ENCODE results near the gene E2F4. TPM values are rescaled to one million over a fixed set of nuclear protein-coding genes. Genes with fewer than 3 reads are reported as not detected.

E2F4 gene
- total and polyA plus RNA-seq, 10 donors: 40.8 to 134 (median 68.7) TPM

- WGBS, 5 donors: 77 to 88% (median 78%) methylated on average over 17 of the region's 17 CpGs
- peaks cover 7 to 99% (median 85%) of the 10 kb centered on the region in 6 donors for H3K36me3 ChIP-seq
Observed at GRCh38 chr16:67235816-67236562, 44.0 kb downstream of the E2F4 start.

GRCh38 chr16:67236563-67237395 lies 44.8 kb downstream of the E2F4 start:
- H3K9me3 ChIP-seq: no peaks in the 10 kb centered on the region
- peaks cover 3 to 99% (median 77%) of the 10 kb centered on the region in 6 donors for H3K36me3 ChIP-seq
- TF ChIP-seq POLR2A (IDR thresholded peaks at IDR 0.05) (no peak), POLR2AphosphoS5 (IDR thresholded peaks at IDR 0.05) (peak in 2 of 3 donors; percentile 54 to 72)
- WGBS, 5 donors: 83 to 91% (median 88%) methylated on average over 39 to 50 of the region's 50 CpGs
- intact Hi-C loops (cut with DNase I; ENCODE audit: low total_unique reads): no loop called here
- H3K4me3 ChIP-seq: no peak overlapping the region
- DNase-seq: peak; percentile 86
- H3K27ac ChIP-seq: peak overlapping the region in 5 of 8 donors; percentile 33 to 95 (median 52)
- H3K4me1 ChIP-seq: peaks cover 14 to 60% (median 36%) of the 10 kb centered on the region in 6 donors
- H3K27me3 ChIP-seq (replicated peaks in 1 of 7): no peaks in the 10 kb centered on the region

More at GRCh38 chr16:67235816-67236562, 44.0 kb downstream of the E2F4 start:
- peak; percentile 62 for DNase-seq
- Histone ChIP-seq H3K27ac (peak overlapping the region in 4 of 8 donors; percentile 43 to 95 (median 56)), H3K27me3 (replicated peaks in 1 of 7) (no peaks in the 10 kb centered on the region), H3K9me3 (no peaks in the 10 kb centered on the region), H3K4me3 (no peak overlapping the region), H3K4me1 (peaks cover 8 to 52% (median 29%) of the 10 kb centered on the region in 6 donors)
- TF ChIP-seq POLR2A (IDR thresholded peaks at IDR 0.05) (no peak), CTCF (IDR thresholded peaks at IDR 0.05 in 8 of 11, conservative IDR thresholded peaks at IDR 0.05 in 3 of 11) (no peak), POLR2AphosphoS5 (IDR thresholded peaks at IDR 0.05) (no peak)
- intact Hi-C loops (cut with DNase I; ENCODE audit: low total_unique reads): no loop called here

- peak in 1 of 3 donors; percentile 26 for TF ChIP-seq POLR2AphosphoS5 (IDR thresholded peaks at IDR 0.05)
- TF ChIP-seq POLR2A (IDR thresholded peaks at IDR 0.05): no peak
- TF ChIP-seq CTCF (IDR thresholded peaks at IDR 0.05 in 8 of 11, conservative IDR thresholded peaks at IDR 0.05 in 3 of 11): no peak
- 84 to 87% (median 85%) methylated on average over 16 of the region's 16 CpGs for WGBS, 5 donors
- Histone ChIP-seq H3K9me3 (no peaks in the 10 kb centered on the region), H3K4me3 (no peak overlapping the region), H3K27me3 (replicated peaks in 1 of 7) (no peaks in the 10 kb centered on the region), H3K27ac (peak overlapping the region in 5 of 8 donors; percentile 43 to 95 (median 52)), H3K4me1 (peaks cover 22 to 69% (median 44%) of the 10 kb centered on the region in 6 donors), H3K36me3 (peaks cover 3 to 99% (median 73%) of the 10 kb centered on the region in 6 donors)
- intact Hi-C loops (cut with DNase I; ENCODE audit: low total_unique reads): no loop called here
- DNase-seq: peak; percentile 65
Observed at GRCh38 chr16:67237396-67238277, 45.7 kb downstream of the E2F4 start.

GRCh38 chr16:67238278-67238575 lies 46.3 kb downstream of the E2F4 start:
- Histone ChIP-seq H3K4me3 (no peak overlapping the region), H3K36me3 (peaks cover 3 to 93% (median 67%) of the 10 kb centered on the region in 6 donors), H3K9me3 (no peaks in the 10 kb centered on the region), H3K27me3 (replicated peaks in 1 of 7) (no peaks in the 10 kb centered on the region), H3K4me1 (peaks cover 26 to 74% (median 50%) of the 10 kb centered on the region in 6 donors), H3K27ac (peak overlapping the region in 4 of 8 donors; percentile 5 to 96 (median 72))
- WGBS, 5 donors: 93 to 100% (median 95%) methylated on average over 3 of the region's 3 CpGs
- intact Hi-C loops (cut with DNase I; ENCODE audit: low total_unique reads): no loop called here
- no peak for DNase-seq
- TF ChIP-seq POLR2A (IDR thresholded peaks at IDR 0.05): no peak
- TF ChIP-seq POLR2AphosphoS5 (IDR thresholded peaks at IDR 0.05): no peak
- no peak for TF ChIP-seq CTCF (IDR thresholded peaks at IDR 0.05 in 8 of 11, conservative IDR thresholded peaks at IDR 0.05 in 3 of 11)

All from spleen (tissue), 11 donors.